VCaP (cell line): Measurements from ENCODE around the gene SBNO2.

ENCODE experiments used
- H3K27ac ChIP-seq: fragments of 450-650 bp; 2 replicates; pipeline ENCODE4 v1.5.1; 2017
- TF ChIP-seq, protein P1 (sequence below): fragments of 450-650 bp; conservative IDR thresholded peaks from 2 replicates; pipeline ENCODE4 v1.5.1; 2017; ENCODE audit warnings: mild to moderate bottlenecking, moderate library complexity

Gene SBNO2

DNA sequence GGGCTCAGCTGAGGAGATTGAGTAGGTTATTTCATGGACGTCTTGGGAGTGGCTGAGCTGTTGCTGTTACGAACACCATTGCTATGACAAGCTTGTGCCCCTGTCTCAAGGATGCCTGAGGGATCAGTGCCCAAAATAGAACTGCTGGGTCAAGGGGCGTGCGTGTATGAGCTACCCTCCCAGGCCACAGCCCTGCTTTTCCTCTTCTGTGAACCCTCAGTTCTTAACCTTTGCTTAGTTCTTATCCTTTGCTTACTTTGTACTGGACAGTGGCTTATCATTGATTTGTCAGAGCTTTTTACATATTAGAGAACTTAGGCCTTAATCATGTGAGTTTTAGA, 98.1 kb downstream of the SBNO2 start:
- TF ChIP-seq, protein P1, sequence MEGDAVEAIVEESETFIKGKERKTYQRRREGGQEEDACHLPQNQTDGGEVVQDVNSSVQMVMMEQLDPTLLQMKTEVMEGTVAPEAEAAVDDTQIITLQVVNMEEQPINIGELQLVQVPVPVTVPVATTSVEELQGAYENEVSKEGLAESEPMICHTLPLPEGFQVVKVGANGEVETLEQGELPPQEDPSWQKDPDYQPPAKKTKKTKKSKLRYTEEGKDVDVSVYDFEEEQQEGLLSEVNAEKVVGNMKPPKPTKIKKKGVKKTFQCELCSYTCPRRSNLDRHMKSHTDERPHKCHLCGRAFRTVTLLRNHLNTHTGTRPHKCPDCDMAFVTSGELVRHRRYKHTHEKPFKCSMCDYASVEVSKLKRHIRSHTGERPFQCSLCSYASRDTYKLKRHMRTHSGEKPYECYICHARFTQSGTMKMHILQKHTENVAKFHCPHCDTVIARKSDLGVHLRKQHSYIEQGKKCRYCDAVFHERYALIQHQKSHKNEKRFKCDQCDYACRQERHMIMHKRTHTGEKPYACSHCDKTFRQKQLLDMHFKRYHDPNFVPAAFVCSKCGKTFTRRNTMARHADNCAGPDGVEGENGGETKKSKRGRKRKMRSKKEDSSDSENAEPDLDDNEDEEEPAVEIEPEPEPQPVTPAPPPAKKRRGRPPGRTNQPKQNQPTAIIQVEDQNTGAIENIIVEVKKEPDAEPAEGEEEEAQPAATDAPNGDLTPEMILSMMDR, result no peak
- peak overlapping the region; percentile 77 for H3K27ac ChIP-seq

DNA sequence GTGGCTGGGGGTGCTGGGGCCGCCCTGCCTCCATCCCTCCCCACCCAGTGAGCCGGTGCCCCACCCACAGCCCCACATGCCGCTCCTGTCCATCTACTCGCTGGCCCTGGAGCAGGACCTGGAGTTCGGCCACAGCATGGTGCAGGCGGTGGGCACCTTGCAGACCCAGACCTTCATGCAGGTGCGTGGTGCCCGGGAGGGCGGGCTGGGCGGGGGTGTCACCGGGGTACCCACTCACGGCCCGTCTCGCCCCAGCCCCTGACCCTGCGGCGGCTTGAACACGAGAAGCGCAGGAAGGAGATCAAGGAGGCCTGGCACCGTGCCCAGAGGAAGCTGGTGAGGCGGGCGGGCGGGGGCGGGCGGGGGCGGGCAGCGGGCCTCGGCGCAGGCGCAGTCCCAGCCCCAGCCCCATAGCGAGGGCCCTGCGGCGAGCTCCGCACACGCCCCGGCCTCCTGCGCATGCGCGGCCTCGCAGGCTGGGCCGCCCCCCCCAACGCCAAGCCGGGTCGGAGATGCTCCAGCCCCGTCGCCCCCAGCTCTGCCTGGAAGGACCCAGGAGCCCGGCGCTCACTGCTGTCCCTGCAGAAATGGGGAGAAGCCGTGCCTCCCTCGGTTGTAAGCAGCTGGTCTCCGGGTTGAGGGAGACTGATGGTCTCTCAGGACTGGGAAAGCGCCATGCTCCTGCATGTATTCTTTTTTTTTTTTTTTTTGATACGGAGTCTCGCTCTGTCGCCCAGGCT, 99.4 kb downstream of the SBNO2 start:
- TF ChIP-seq, protein P1, result no peak
- H3K27ac ChIP-seq, result peak overlapping the region; percentile 77

DNA sequence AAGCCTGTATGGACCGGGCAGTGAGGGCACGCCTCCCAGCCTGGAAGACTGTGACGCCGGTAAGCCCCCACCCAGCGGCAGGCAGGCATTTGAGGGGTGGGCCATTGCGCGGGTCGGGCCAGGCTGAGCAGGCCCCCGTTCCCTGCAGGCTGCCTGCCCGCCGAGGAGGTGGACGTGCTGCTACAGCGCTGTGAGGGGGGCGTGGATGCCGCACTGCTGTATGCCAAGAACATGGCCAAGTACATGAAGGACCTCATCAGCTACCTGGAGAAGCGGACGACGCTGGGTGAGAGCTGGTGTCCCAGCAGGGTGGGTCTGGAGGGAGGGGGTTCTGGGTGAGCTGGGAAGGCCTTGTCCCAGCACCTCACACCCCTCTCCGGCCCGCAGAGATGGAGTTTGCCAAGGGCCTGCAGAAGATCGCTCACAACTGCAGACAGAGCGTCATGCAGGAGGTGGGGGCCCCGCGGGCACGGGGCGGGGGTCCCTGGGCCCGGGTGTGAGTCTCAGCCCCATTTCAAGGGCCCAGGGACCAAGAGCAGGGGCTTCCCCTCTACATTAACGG, 100.0 kb downstream of the SBNO2 start:
- peak overlapping the region; percentile 77 for H3K27ac ChIP-seq
- TF ChIP-seq, protein P1, result no peak

DNA sequence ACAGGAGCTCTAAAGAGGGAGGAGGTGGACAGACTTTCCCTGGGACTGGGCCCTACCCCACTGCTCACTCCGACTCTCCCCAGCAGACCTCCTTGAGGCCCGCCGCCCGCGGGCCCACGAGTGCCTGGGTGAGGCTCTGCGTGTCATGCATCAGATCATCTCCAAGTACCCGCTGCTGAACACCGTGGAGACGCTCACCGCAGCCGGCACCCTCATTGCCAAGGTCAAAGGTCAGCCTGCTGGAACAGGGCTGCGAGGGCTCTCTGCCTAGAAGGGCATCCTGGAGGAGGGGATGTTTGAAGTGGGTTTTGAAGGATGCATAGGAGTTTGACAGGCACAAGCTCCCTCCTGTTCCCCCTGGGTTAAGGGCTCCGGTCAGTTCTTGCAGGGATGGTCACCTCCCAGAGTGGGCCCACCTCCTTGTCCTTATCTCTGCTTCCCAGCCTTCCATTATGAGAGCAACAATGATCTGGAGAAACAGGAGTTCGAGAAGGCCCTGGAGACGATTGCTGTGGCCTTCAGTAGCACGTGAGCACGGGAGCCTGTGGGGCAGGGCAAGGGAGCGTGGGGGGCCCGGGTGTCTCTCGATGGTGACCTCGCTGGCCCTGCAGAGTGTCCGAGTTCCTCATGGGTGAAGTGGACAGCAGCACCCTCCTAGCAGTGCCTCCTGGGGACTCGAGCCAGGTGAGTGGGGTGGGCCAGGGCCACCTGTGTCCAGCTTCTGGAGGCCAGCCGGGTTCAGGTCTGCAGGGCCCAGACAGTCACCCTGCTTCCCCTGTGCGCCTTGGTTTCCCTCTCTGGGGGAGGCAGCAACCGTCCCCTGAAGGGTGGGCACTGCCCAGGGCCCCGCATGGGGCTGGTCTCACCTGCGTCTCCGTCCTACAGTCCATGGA, 100.8 kb downstream of the SBNO2 start:
- H3K27ac ChIP-seq, result no peak overlapping the region
- TF ChIP-seq, protein P1, result no peak

DNA sequence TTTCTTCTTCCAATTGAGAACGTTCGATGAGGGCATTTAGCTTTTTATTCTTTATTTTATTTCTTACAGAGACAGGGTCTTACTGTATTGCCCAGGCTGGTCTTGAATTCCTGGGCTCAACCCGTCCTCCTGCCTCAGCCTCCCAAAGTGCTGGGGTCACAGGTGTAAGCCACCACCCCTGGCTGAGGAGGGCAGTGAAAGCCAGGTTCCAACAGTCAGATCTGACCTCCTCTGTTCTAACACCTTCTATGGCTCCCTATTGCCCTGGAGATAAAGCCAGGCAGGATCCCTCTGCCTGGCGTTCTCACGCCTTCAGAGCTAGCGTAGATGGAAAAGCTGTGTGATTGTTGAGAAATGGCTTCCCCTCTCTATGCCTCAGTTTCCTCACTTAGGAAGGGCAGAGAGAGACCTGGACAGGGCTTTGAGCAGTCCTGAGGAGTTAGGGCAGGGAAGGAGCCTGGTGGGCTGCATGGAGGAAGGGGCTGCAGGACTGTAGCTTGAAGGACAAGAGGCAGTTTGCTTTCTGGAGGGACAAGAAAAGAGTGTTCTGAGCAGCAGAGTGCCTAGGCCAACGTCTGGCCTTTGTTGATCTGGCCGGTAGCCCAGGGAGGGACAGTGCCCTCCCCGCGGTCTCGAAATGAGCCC, 101.6 kb downstream of the SBNO2 start:
- TF ChIP-seq, protein P1, result no peak
- H3K27ac ChIP-seq, result no peak overlapping the region

DNA sequence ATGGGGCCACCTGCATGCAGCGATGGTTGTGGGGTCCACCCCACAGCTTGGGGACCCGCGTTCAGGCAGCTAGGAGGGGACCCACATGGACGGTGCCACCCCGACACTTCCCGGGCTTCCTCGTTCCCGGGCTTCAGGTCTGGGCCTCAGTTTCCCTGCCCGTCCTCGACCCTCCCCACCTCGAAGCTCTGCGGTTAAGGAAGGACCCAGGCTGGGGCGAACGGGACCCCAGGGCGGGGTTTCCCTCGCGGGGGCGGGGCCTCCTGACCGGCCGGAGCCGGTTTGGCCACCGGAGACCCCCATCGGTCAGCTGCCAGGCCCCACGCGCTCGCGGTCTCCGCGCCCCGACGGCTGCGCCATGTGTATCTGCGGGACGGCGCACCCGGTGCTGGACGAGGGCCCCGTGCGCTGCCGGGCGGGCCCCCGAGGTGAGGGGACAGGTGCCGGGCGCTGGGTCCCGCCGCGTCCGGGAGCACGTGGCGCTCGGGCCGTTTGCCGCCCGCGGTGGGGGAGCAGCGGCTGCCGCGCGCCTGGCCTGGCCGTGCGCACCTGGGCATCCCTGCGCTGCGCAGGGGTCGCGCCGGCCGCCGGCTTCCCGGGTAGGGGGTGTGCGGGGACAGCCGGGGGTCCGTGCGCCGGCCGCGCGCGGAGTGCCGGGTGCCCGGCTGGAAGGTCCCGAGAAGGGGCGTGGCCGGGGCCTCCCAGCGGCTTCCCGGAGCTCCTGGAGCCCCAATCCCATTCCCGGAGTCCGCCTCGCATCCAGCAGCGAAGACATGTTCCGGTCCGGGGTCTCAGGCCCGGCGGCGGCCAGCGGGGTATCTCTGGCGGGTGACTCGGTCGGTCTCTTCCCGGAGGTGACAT, 102.9 kb downstream of the SBNO2 start:
- TF ChIP-seq, protein P1, result no peak
- peak overlapping the region; percentile 27; the same call in 1 of the 2 replicates for H3K27ac ChIP-seq
